GM12878 (cell line): ENCODE results near the gene DQX1. TPM values are rescaled to one million over a fixed set of nuclear protein-coding genes. Genes with fewer than 3 reads are reported as not detected.

ENCODE experiments used
- ATAC-seq: fragments of 200-7000 bp; cut with Tn5 transposase; 3 replicates; pipeline ENCODE4 v1.9.1; 2020; ENCODE audit warnings: mild to moderate bottlenecking, moderate library complexity
- BruUV-seq: library from RNA; stranded (reverse); fragments of 400-500 nt; replicated peaks from 2 replicates; lab custom pipeline; 2021; lab: Mats Ljungman, UMichigan
- CTCF ChIA-PET: fragments of 300-600 bp; sonication (Branson Sonifier 250); formaldehyde crosslinking; extraction: SDS; loops from one replicate; lab custom pipeline; 2021; ENCODE audit warnings: inconsistent platforms; lab: Yijun Ruan, JAX
- POLR2A ChIA-PET: fragments of 350-600 bp; formaldehyde crosslinking; extraction: SDS; loops from one replicate; lab custom pipeline; 2021; ENCODE audit warnings: inconsistent platforms; lab: Charles Lee
- RAD21 ChIA-PET: fragments of 300-600 bp; sonication (Branson Sonifier 250); formaldehyde crosslinking; loops from one replicate; lab custom pipeline; 2023; ENCODE audit warnings: antibody characterized with exemption; ENCODE audit not compliant: unreplicated experiment; lab: Charles Lee
- SMC1A ChIA-PET: fragments of 300-600 bp; sonication (Branson Sonifier 250); formaldehyde crosslinking; loops from one replicate; lab custom pipeline; 2023; ENCODE audit not compliant: unreplicated experiment, uncharacterized antibody; lab: Charles Lee
- DNase-seq: peaks from one replicate; pipeline ENCODE4 v3.0.0-alpha.2; 2011; ENCODE audit warnings: low read depth, low spot score
- FAIRE-seq: peaks from 3 replicates; lab custom pipeline; 2011; peaks lifted over from hg19 to GRCh38; lab: Jason Lieb, UNC
- H2AFZ ChIP-seq: 2 replicates; pipeline ENCODE4 v1.6.0; 2011; ENCODE audit warnings: low read depth, low read length, control low read depth; ENCODE audit not compliant: control insufficient read depth
- H3K27ac ChIP-seq: 2 replicates; pipeline ENCODE4 v1.5.1; 2011; ENCODE audit warnings: control low read depth; ENCODE audit not compliant: control insufficient read depth, insufficient read depth
- H3K27me3 ChIP-seq, 2 experiments: replicated peaks in 1 of 2; 2 replicates each; pipeline versions ENCODE4 v1.6.0 to v1.6.1; 2011; ENCODE audit warnings: low read length in 1 of 2; ENCODE audit not compliant: control insufficient read depth in 2 of 2, insufficient read depth in 2 of 2
- H3K36me3 ChIP-seq, 2 experiments: 2 replicates each; pipeline ENCODE4 v1.5.1; 2011; ENCODE audit warnings: low read length in 1 of 2; ENCODE audit not compliant: control insufficient read depth in 2 of 2, insufficient read depth in 2 of 2
- H3K4me1 ChIP-seq: 2 replicates; pipeline ENCODE4 v1.6.1; 2011; ENCODE audit warnings: mild to moderate bottlenecking, low read length, moderate library complexity, mixed read lengths; ENCODE audit not compliant: control insufficient read depth, insufficient read depth
- H3K4me2 ChIP-seq: 2 replicates; pipeline ENCODE4 v1.6.0; 2011; ENCODE audit warnings: control low read depth; ENCODE audit not compliant: control insufficient read depth, insufficient read depth
- H3K4me3 ChIP-seq: fragments of 200-600 bp; sonication (generic); 2 replicates; pipeline ENCODE4 v1.5.1; 2016
- H3K79me2 ChIP-seq: 2 replicates; pipeline ENCODE4 v1.6.0; 2011; ENCODE audit warnings: low read length; ENCODE audit not compliant: control insufficient read depth, insufficient read depth
- H3K9ac ChIP-seq: 2 replicates; pipeline ENCODE4 v1.8.0; 2011; ENCODE audit warnings: low read length, control low read depth, mixed read lengths; ENCODE audit not compliant: control insufficient read depth, insufficient read depth
- H3K9me3 ChIP-seq: replicated peaks from 3 replicates; pipeline ENCODE4 v1.5.1; 2011; ENCODE audit warnings: mild to moderate bottlenecking, low read length; ENCODE audit not compliant: control insufficient read depth, insufficient read depth
- H4K20me1 ChIP-seq: 2 replicates; pipeline ENCODE4 v1.6.0; 2011; ENCODE audit not compliant: control insufficient read depth, insufficient read depth
- CEBPB ChIP-seq, 2 experiments: fragments of 150-350 bp in 1 of 2; IDR thresholded peaks; 2 replicates each; pipeline ENCODE4 v1.6.1; 2012 to 2014; ENCODE audit warnings: low read depth in 2 of 2, low read length in 2 of 2, borderline replicate concordance in 1 of 2, inconsistent platforms in 1 of 2
- ESRRA ChIP-seq: IDR thresholded peaks from 2 replicates; pipeline ENCODE4 v1.6.1; 2012; ENCODE audit warnings: mild to moderate bottlenecking, low read length, improper control_type of control experiment
- HDAC6 ChIP-seq: fragments of 200-600 bp; sonication (generic); IDR thresholded peaks from one replicate; pipeline ENCODE4 v1.8.0; 2017; ENCODE audit warnings: antibody characterized with exemption; ENCODE audit not compliant: unreplicated experiment
- HSF1 ChIP-seq: fragments of 150-350 bp; IDR thresholded peaks from 2 replicates; pipeline ENCODE4 v1.6.1; 2014; ENCODE audit warnings: mild to moderate bottlenecking, low read depth, low read length
- IRF3 ChIP-seq: fragments of 450-650 bp; IDR thresholded peaks from 2 replicates; pipeline ENCODE4 v1.6.1; 2014; ENCODE audit warnings: mild to moderate bottlenecking
- POU2F2 ChIP-seq: IDR thresholded peaks from 3 replicates; pipeline ENCODE4 v1.6.1; 2011; ENCODE audit warnings: low read depth, mild to moderate bottlenecking, low read length, borderline replicate concordance
- ZBED1 ChIP-seq: IDR thresholded peaks from 2 replicates; pipeline ENCODE4 v1.6.1; 2016; ENCODE audit warnings: borderline replicate concordance
- in situ Hi-C: fragments of 300-500 bp; cut with MboI; formaldehyde crosslinking; loops from 9 replicates; pipeline ENCODE4 v1.14.3; 2018; ENCODE audit warnings: mixed read lengths
- intact Hi-C: fragments of 100-400 bp; cut with micrococcal nuclease; formaldehyde crosslinking; loops from one replicate; pipeline ENCODE4 v1.14.2; 2022; ENCODE audit not compliant: unreplicated experiment
- polyA plus RNA-seq, 11 experiments: library from polyadenylated mRNA; depleted of rRNA in 4 of 11; unstranded in 6 of 11; stranded (reverse) in 5 of 11; fragments of >200 nt; fragmentation: Nextera tagmentation in 4 of 11; fragmentation: Illumina TruSeq in 1 of 11; extraction: Ambion mirVana in 4 of 11; extraction: Trizol in 1 of 11; gene quantifications; 1 replicate in 1 of 11; 2 replicates in 10 of 11; pipeline versions ENCODE4 v1.2.1 to v1.2.3, GENCODE V29; 2011 to 2016; ENCODE audit warnings: inconsistent platforms in 2 of 11, missing spikeins in 2 of 11, low read depth in 1 of 11
- total RNA-seq, 4 experiments: library from RNA; depleted of rRNA in 3 of 4; stranded (reverse); fragments of >200 nt in 3 of 4; fragmentation: Illumina TruSeq in 1 of 4; extraction: Trizol in 1 of 4; gene quantifications; 2 replicates each; pipeline versions ENCODE4 v1.2.1 to v1.2.3, GENCODE V29; 2013 to 2021

Gene DQX1
- total and polyA plus RNA-seq, 10 of the 15 experiments (the other 5 are each of a cell fraction or from before 2014, with no cell fraction given) = 0.34 to 2.1 (median 0.86) TPM

GRCh38 chr2:74500578-74500946, 25.5 kb downstream of the DQX1 start:
- CTCF ChIA-PET = interaction anchor here (1.4 to 13.9 kb wide), 4 partner anchors 18 to 86 kb away, joined by 4 to 231 read pairs (median 84); partner anchors contain the start of genes AUP1, CCDC142, DQX1 and HTRA2
- ATAC-seq (no peak), FAIRE-seq (no peak), DNase-seq (no peak)
- POLR2A ChIA-PET = interaction anchor here (1.1 kb wide), 1 partner anchor 28 kb away, joined by 3 read pairs; the partner anchor contains the start of gene AUP1
- intact Hi-C loops (no loop called here), in situ Hi-C loops (no loop called here)
- H3K9ac ChIP-seq = no peak overlapping the region
- TF ChIP-seq HSF1 (no peak), HDAC6 (no peak), CEBPB (IDR thresholded peaks at IDR 0.05; ENCODE audit: borderline replicate concordance in 1 of 2, low read depth in 2 of 2, low read length in 2 of 2) (no peak), ZBED1 (no peak), IRF3 (no peak), POU2F2 (no peak), ESRRA (no peak)
- H3K79me2 ChIP-seq = no peaks in the 10 kb centered on the region
- no peak overlapping the region for H2AFZ ChIP-seq
- RAD21 ChIA-PET = interaction anchor here (1.1 to 2.6 kb wide), 4 partner anchors 17 to 88 kb away, joined by 4 to 10 read pairs (median 6); partner anchors contain the start of genes CCDC142, INO80B and TTC31
- H3K4me1 ChIP-seq = peaks cover 20% of the 10 kb centered on the region
- H3K36me3 ChIP-seq = peaks cover 0 to 3% of the 10 kb centered on the region in 2 experiments; a peak in 1 of 4 replicates
- no peaks in the 10 kb centered on the region for H4K20me1 ChIP-seq
- H3K9me3 ChIP-seq = no peaks in the 10 kb centered on the region
- no TSS peak for BruUV-seq
- H3K4me2 ChIP-seq = no peak overlapping the region
- SMC1A ChIA-PET = interaction anchor here (0.9 to 7.0 kb wide), 5 partner anchors 10 to 86 kb away, joined by 3 to 71 read pairs (median 4); partner anchors contain the start of gene DQX1
- no peak overlapping the region for H3K4me3 ChIP-seq
- H3K27ac ChIP-seq = no peak overlapping the region
- peaks cover 15 to 25% of the 10 kb centered on the region in 2 experiments; a peak in 3 of 4 replicates for H3K27me3 ChIP-seq
